MCF 10A (cell line): ENCODE data around the gene MAD2L2. TPM values are rescaled to one million over a fixed set of nuclear protein-coding genes. Genes with fewer than 3 reads are reported as not detected.

Source experiments
- BruUV-seq: library from RNA; stranded (reverse); fragments of 400-500 nt; replicated peaks from 2 replicates; lab custom pipeline; 2021; lab: Mats Ljungman, UMichigan
- CTCF ChIA-PET: fragments of 300-600 bp; sonication (Branson Sonifier 250); formaldehyde crosslinking; extraction: SDS; loops from one replicate; lab custom pipeline; 2021; ENCODE audit warnings: antibody characterized with exemption, inconsistent platforms; lab: Yijun Ruan, JAX
- POLR2A ChIA-PET: fragments of 300-600, 350-650 bp; sonication (Branson Sonifier 250); formaldehyde crosslinking; extraction: SDS; loops from one replicate; lab custom pipeline; 2020; ENCODE audit warnings: antibody characterized with exemption, inconsistent platforms; lab: Yijun Ruan, JAX
- DNase-seq: peaks from one replicate; pipeline ENCODE4 v3.0.0-alpha.2; 2018; ENCODE audit not compliant: unreplicated experiment
- H3K27ac Mint-ChIP-seq: one replicate; pipeline ENCODE4 v1.8.0; 2022; ENCODE audit warnings: mild to moderate bottlenecking, low read depth, mixed read lengths; ENCODE audit not compliant: unreplicated experiment
- H3K27me3 Mint-ChIP-seq: one replicate; pipeline ENCODE4 v1.8.0; 2022; ENCODE audit warnings: mixed read lengths; ENCODE audit not compliant: insufficient read depth, unreplicated experiment
- H3K36me3 Mint-ChIP-seq: one replicate; pipeline ENCODE4 v1.8.0; 2022; ENCODE audit warnings: mild to moderate bottlenecking, moderate library complexity, mixed read lengths; ENCODE audit not compliant: insufficient read depth, unreplicated experiment
- H3K4me1 Mint-ChIP-seq: one replicate; pipeline ENCODE4 v1.8.0; 2022; ENCODE audit warnings: mixed read lengths; ENCODE audit not compliant: insufficient read depth, unreplicated experiment
- H3K4me3 Mint-ChIP-seq: one replicate; pipeline ENCODE4 v1.8.0; 2022; ENCODE audit warnings: mild to moderate bottlenecking, moderate library complexity, mixed read lengths; ENCODE audit not compliant: unreplicated experiment
- H3K9me3 Mint-ChIP-seq: one replicate; pipeline ENCODE4 v1.8.0; 2022; ENCODE audit warnings: mixed read lengths; ENCODE audit not compliant: unreplicated experiment
- CTCF ChIP-seq: fragments of 200-600 bp; IDR thresholded peaks from one replicate; pipeline ENCODE4 v1.8.0; 2022; ENCODE audit warnings: antibody characterized with exemption, mild to moderate bottlenecking; ENCODE audit not compliant: unreplicated experiment
- intact Hi-C: fragments of 100-400 bp; cut with micrococcal nuclease; formaldehyde crosslinking; loops from 2 replicates; pipeline ENCODE4 v1.14.1; 2022
- total RNA-seq: library from RNA; stranded (reverse); gene quantifications from 2 replicates; pipeline ENCODE4 v1.2.3, GENCODE V29; 2022

MAD2L2 gene
- total RNA-seq, 1 experiment from 2014 or later = 46.3 TPM

- no peak for TF ChIP-seq CTCF
- intact Hi-C loops = no loop called here
- CTCF ChIA-PET = interaction anchor here (0.9 to 4.4 kb wide), 7 partner anchors 10 to 412 kb away, joined by 3 to 28 read pairs (median 5); partner anchors contain the start of gene FBXO6
- Mint-ChIP-seq H3K27ac (no peak overlapping the region), H3K27me3 (no peaks in the 10 kb centered on the region), H3K9me3 (no peaks in the 10 kb centered on the region), H3K4me1 (no peaks in the 10 kb centered on the region), H3K4me3 (peak overlapping the region; percentile 76), H3K36me3 (peaks cover 21% of the 10 kb centered on the region)
- BruUV-seq = no TSS peak
- peak; percentile 11 for DNase-seq
- POLR2A ChIA-PET = interaction anchor here (0.7 to 2.6 kb wide), 12 partner anchors 11 to 392 kb away, joined by 3 to 19 read pairs (median 6); partner anchors contain the start of genes AGTRAP, CLCN6, FBXO6 and MAD2L2
These were observed 27.1 kb downstream of the MAD2L2 start for GRCh38 chr1:11653861-11654136.

- BruUV-seq = no TSS peak
- Mint-ChIP-seq H3K27ac (no peak overlapping the region), H3K4me3 (peak overlapping the region; percentile 76), H3K36me3 (peaks cover 19% of the 10 kb centered on the region), H3K4me1 (no peaks in the 10 kb centered on the region), H3K27me3 (no peaks in the 10 kb centered on the region), H3K9me3 (no peaks in the 10 kb centered on the region)
- DNase-seq = peak; percentile 81
- intact Hi-C loops = no loop called here
- ChIA-PET CTCF (interaction anchor here (0.5 to 4.4 kb wide), 12 partner anchors 10 to 428 kb away, joined by 3 to 28 read pairs (median 4); partner anchors contain the start of gene FBXO6), POLR2A (interaction anchor here (0.5 to 2.6 kb wide), 18 partner anchors 11 to 1197 kb away, joined by 3 to 19 read pairs (median 4); partner anchors contain the start of genes AGTRAP, CLCN6, FBXO6 and MAD2L2)
- TF ChIP-seq CTCF = no peak
These were observed 27.7 kb downstream of the MAD2L2 start for GRCh38 chr1:11653101-11653860.

- POLR2A ChIA-PET = interaction anchor here (0.6 to 2.6 kb wide), 10 partner anchors 12 to 1196 kb away, joined by 3 to 19 read pairs (median 10); partner anchors contain the start of genes AGTRAP, FBXO6, MAD2L2 and MTOR
- CTCF ChIA-PET = interaction anchor here (0.6 to 4.4 kb wide), 6 partner anchors 9 to 332 kb away, joined by 3 to 28 read pairs (median 4); partner anchors contain the start of gene FBXO6
- DNase-seq = no peak
- Mint-ChIP-seq H3K27me3 (no peaks in the 10 kb centered on the region), H3K36me3 (peaks cover 13% of the 10 kb centered on the region), H3K27ac (no peak overlapping the region), H3K4me3 (peak overlapping the region; percentile 76), H3K9me3 (no peaks in the 10 kb centered on the region), H3K4me1 (no peaks in the 10 kb centered on the region)
- no TSS peak for BruUV-seq
- TF ChIP-seq CTCF = no peak
- intact Hi-C loops = no loop called here
These were observed 28.7 kb downstream of the MAD2L2 start for GRCh38 chr1:11652203-11652780.

- no TSS peak for BruUV-seq
- intact Hi-C loops = no loop called here
- no peaks in the 10 kb centered on the region for H3K9me3 Mint-ChIP-seq
- POLR2A ChIA-PET = no interaction called here
- no peaks in the 10 kb centered on the region for H3K4me1 Mint-ChIP-seq
- H3K36me3 Mint-ChIP-seq = peaks cover 4% of the 10 kb centered on the region
- H3K27ac Mint-ChIP-seq = no peak overlapping the region
- H3K4me3 Mint-ChIP-seq = no peak overlapping the region
- no peak for TF ChIP-seq CTCF
- H3K27me3 Mint-ChIP-seq = no peaks in the 10 kb centered on the region
- CTCF ChIA-PET = interaction anchor here (0.6 to 3.7 kb wide), 4 partner anchors 8 to 613 kb away, joined by 3 to 28 read pairs (median 7); no protein-coding TSS in a partner anchor
- DNase-seq = no peak
These were observed 29.9 kb downstream of the MAD2L2 start for GRCh38 chr1:11651017-11651416.
